ENCODE results near the gene LGALS9C. TPM values are rescaled to one million over a fixed set of nuclear protein-coding genes. Genes with fewer than 3 reads are reported as not detected.
"Not testable (repeated sequence)": the region's sequence is repeated elsewhere in the genome, so short reads cannot be mapped to it uniquely, and the experiment has no call there.

The LGALS9C gene
- total RNA-seq, 1 donor from 2014 or later, result not detected

DNA sequence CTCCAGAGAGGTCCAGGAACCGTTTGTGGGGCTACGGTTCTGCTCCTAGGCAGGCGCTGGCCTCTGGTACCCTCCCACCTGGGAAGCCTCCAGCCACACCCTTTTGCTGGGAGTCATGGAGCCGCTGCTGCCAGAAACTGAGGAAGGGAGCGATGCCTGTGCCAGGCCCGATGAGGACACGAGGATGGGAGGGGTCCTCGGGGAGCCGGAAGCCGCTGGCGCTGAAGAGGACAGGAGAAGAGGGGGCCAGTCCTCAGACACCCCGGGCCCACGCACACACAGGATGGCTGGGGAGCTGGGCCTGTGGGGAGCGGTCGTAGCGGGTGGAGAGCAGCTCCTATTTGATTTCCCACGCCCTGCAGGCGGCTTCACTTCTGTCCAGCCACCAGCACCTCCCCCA lies 24.2 kb downstream of the LGALS9C start:
- not testable (repeated sequence) for H3K27ac Mint-ChIP-seq (ENCODE audit: unreplicated experiment); H3K9me3 Mint-ChIP-seq (ENCODE audit: unreplicated experiment); H3K4me3 Mint-ChIP-seq (ENCODE audit: unreplicated experiment); H3K4me1 Mint-ChIP-seq (ENCODE audit: unreplicated experiment); DNase-seq (ENCODE audit: extremely low spot score, unreplicated experiment); H3K36me3 Mint-ChIP-seq (ENCODE audit: unreplicated experiment); H3K27me3 Mint-ChIP-seq (ENCODE audit: unreplicated experiment)

DNA sequence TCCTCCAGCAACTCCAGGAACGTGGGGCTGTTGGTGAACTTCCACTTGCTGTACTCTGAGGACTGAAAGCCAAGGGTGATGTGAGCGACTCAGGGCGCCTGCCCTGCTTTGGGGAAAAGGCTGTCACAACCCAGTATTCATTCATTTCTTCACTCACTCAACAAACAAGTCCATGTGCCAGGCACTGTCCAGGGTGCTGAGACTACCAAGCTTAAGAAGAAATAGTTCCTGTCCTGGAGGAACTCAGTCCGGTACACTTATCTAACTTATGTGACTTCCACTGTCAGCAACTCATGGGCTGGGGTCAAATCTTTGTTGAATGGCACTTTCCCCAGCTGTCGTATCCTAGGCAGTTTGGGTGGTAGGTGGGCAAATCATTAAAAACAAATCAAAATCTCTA lies 26.6 kb downstream of the LGALS9C start:
- H3K27ac Mint-ChIP-seq (ENCODE audit: unreplicated experiment); DNase-seq (ENCODE audit: extremely low spot score, unreplicated experiment); H3K36me3 Mint-ChIP-seq (ENCODE audit: unreplicated experiment); H3K9me3 Mint-ChIP-seq (ENCODE audit: unreplicated experiment); H3K4me3 Mint-ChIP-seq (ENCODE audit: unreplicated experiment); H3K27me3 Mint-ChIP-seq (ENCODE audit: unreplicated experiment); H3K4me1 Mint-ChIP-seq (ENCODE audit: unreplicated experiment): not testable (repeated sequence)

DNA sequence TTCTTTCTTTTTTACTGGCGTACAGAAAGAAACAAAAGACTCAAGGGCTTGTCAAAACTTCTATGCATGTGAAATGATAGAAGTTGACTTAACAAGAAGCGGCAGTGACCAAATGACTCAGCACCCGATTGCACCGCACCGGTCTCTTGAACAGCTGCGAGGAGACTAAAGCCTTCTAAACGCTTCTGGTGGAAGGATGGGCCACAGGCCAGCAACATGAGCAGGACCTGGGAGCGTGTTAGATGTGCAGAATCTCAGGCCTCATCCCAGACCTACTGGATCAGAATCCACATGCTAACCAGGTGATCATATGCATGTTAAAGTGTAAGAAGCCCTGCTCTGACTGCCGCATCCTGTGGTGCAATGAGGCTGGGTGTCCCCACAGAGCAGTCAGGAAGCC lies 31.1 kb downstream of the LGALS9C start:
- not testable (repeated sequence) for H3K27me3 Mint-ChIP-seq (ENCODE audit: unreplicated experiment); H3K36me3 Mint-ChIP-seq (ENCODE audit: unreplicated experiment); H3K9me3 Mint-ChIP-seq (ENCODE audit: unreplicated experiment); H3K4me3 Mint-ChIP-seq (ENCODE audit: unreplicated experiment); H3K4me1 Mint-ChIP-seq (ENCODE audit: unreplicated experiment); DNase-seq (ENCODE audit: extremely low spot score, unreplicated experiment); H3K27ac Mint-ChIP-seq (ENCODE audit: unreplicated experiment)

DNA sequence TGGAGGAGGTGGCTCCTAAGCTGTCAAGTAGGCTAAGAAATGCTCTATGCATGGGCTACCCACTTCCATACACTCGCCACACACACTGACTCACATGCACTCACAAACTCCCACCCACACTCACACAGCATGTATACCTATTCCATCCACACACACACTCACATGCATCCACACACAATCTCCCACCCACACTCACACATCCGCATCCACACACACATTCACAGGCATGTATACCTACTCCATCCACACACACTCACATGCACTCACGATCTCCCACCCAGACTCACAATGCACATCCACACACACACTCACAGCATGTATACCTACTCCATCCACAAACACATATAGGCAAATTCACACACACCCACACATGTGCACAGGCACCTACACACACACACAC lies 32.1 kb downstream of the LGALS9C start:
- not testable (repeated sequence) for H3K9me3 Mint-ChIP-seq (ENCODE audit: unreplicated experiment); H3K27me3 Mint-ChIP-seq (ENCODE audit: unreplicated experiment); DNase-seq (ENCODE audit: extremely low spot score, unreplicated experiment); H3K27ac Mint-ChIP-seq (ENCODE audit: unreplicated experiment); H3K36me3 Mint-ChIP-seq (ENCODE audit: unreplicated experiment); H3K4me3 Mint-ChIP-seq (ENCODE audit: unreplicated experiment); H3K4me1 Mint-ChIP-seq (ENCODE audit: unreplicated experiment)

DNA sequence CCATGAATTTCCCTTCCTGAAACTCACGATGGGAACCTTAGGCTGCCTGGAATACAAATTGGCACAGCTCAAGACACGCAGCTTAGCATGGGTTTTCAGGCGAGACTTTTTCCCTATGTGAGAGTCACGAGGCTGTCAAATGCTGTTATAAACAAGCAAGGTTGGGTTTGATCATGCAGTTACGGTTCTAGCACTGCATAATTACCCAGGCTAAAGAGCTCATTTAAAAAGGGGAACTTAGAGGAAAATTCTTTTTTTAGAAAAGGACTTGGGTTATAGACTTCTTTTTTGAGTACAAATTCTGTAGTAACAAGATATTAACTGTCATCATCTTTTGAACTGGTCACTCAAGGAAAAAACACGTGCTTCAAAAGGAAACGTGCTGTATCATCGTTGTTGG lies 44.5 kb downstream of the LGALS9C start:
- not testable (repeated sequence) for H3K4me1 Mint-ChIP-seq (ENCODE audit: unreplicated experiment); H3K4me3 Mint-ChIP-seq (ENCODE audit: unreplicated experiment); H3K27me3 Mint-ChIP-seq (ENCODE audit: unreplicated experiment); H3K27ac Mint-ChIP-seq (ENCODE audit: unreplicated experiment); H3K36me3 Mint-ChIP-seq (ENCODE audit: unreplicated experiment); DNase-seq (ENCODE audit: extremely low spot score, unreplicated experiment); H3K9me3 Mint-ChIP-seq (ENCODE audit: unreplicated experiment)

DNA sequence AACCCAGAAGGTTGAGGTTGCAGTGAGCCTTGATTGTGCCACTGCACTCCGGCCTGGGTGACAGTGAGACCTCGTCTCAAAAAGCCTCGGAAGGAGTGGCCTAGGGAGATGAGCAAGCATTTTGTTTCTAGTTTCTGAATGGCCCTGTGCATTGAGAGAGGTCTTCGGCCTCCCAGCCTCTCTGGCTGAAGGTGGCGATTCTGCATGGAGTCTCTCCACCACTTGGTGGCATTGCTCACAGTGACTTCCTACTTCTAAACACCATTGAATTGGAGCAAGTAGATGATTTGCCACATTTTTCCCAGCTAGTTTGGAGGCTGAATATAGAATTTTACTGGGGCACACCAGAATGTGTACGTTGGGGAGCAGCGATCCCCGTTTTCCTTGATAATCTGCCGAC lies 48.4 kb downstream of the LGALS9C start:
- not testable (repeated sequence) for H3K4me3 Mint-ChIP-seq (ENCODE audit: unreplicated experiment); H3K9me3 Mint-ChIP-seq (ENCODE audit: unreplicated experiment); H3K27me3 Mint-ChIP-seq (ENCODE audit: unreplicated experiment); H3K36me3 Mint-ChIP-seq (ENCODE audit: unreplicated experiment); H3K27ac Mint-ChIP-seq (ENCODE audit: unreplicated experiment); H3K4me1 Mint-ChIP-seq (ENCODE audit: unreplicated experiment); DNase-seq (ENCODE audit: extremely low spot score, unreplicated experiment)

DNA sequence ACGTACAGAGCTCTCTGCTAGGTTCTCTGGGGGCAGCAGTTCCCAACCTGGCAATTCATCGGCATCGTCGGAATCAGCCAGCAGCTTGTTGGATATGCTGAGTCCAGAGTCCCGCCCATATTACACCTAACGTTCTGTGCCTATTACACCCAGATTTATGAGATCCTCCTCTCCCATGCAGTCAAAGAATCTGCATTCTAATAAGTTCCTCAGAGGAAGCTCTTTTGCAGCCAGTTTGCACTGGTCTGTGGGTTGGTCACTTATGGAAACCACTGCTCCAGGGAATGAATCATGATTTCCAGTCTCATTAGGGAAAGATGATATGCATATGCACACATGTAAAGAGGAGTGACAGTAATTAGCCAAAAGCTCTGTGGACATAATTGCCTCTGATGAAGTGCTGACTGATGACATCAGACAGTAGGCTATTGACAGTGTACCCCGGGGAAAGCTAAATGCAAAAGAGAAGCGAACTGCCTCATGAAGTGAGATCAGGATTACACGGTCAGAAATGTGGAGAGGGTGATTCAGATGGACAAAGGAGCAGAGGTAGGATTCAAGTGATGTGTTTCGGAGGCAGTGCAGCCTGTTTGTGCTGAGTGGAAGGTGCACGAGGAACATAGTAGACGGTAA lies 49.7 kb downstream of the LGALS9C start:
- not testable (repeated sequence) for H3K36me3 Mint-ChIP-seq (ENCODE audit: unreplicated experiment); DNase-seq (ENCODE audit: extremely low spot score, unreplicated experiment); H3K27me3 Mint-ChIP-seq (ENCODE audit: unreplicated experiment); H3K4me1 Mint-ChIP-seq (ENCODE audit: unreplicated experiment); H3K4me3 Mint-ChIP-seq (ENCODE audit: unreplicated experiment); H3K9me3 Mint-ChIP-seq (ENCODE audit: unreplicated experiment); H3K27ac Mint-ChIP-seq (ENCODE audit: unreplicated experiment)

DNA sequence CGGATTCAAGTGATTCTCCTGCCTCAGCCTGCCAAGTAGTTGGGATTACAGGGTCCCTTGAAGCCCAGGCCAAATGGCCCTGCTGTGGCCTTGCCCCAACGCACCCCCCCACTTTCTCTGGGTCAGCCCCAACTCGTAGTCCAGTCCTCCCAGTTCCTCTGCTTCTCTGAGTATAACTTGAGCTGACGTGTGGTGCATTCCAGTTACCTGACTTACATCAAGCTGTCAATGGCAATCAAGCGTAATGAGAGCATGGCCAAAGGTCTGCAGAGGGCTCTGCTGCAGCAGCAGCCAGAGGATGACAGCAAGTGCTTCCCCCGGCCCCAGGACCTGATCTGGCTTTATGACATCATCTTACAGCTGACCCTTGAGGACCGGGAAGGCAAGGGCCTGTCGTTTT lies 50.8 kb downstream of the LGALS9C start:
- H3K4me3 Mint-ChIP-seq (ENCODE audit: unreplicated experiment); H3K36me3 Mint-ChIP-seq (ENCODE audit: unreplicated experiment); DNase-seq (ENCODE audit: extremely low spot score, unreplicated experiment); H3K9me3 Mint-ChIP-seq (ENCODE audit: unreplicated experiment); H3K4me1 Mint-ChIP-seq (ENCODE audit: unreplicated experiment); H3K27ac Mint-ChIP-seq (ENCODE audit: unreplicated experiment); H3K27me3 Mint-ChIP-seq (ENCODE audit: unreplicated experiment): not testable (repeated sequence)

DNA sequence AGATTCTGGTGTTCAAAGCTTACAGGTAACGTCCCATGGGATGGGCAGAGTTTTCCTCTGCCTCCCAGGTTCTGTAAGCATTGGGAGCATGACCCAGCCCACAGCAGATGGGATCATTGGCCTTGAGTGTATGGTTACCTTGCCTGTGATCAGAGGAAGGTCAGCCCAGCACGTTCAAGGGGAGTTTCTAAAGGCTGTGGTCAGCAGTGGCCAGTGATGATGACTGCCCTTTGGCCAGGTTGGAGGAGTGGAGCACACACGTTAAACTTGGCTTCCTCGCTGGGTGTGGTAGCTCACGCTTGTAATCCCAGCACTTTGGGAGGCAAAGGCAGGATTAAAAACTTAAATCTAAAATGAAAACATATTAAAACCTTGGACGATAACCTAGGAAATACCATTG lies 51.8 kb downstream of the LGALS9C start:
- not testable (repeated sequence) for H3K27ac Mint-ChIP-seq (ENCODE audit: unreplicated experiment); H3K9me3 Mint-ChIP-seq (ENCODE audit: unreplicated experiment); DNase-seq (ENCODE audit: extremely low spot score, unreplicated experiment); H3K4me3 Mint-ChIP-seq (ENCODE audit: unreplicated experiment); H3K4me1 Mint-ChIP-seq (ENCODE audit: unreplicated experiment); H3K36me3 Mint-ChIP-seq (ENCODE audit: unreplicated experiment)
- peaks cover 10% of the 10 kb centered on the region for H3K27me3 Mint-ChIP-seq (ENCODE audit: unreplicated experiment)

DNA sequence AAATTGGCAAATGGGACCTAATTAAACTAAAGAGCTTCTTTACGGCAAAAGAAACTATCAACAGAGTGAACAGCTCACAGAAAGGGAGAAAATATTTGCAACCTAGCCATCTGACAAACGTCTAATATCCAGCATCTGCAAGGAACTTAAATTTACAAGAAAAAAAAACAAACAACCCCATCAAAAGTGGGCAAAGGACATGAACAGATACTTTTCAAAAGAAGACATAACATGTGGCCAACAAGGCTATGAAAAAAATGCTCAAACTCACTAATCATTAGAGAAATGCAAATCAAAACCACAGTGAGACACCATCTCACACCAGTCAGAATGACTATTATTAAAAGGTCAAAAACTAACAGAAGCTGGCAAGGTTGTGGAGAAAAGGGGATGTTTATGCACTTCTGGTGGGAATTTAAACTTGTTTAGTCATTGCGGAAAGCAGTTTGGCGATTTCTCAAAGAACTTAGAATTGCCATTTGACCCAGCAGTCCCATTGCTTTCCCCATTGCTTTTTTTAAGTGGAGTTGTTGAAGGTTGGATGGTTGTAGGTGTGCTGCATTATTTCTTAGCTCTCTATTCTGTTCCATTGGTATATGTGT lies 52.4 kb downstream of the LGALS9C start:
- DNase-seq (ENCODE audit: extremely low spot score, unreplicated experiment); H3K27ac Mint-ChIP-seq (ENCODE audit: unreplicated experiment); H3K9me3 Mint-ChIP-seq (ENCODE audit: unreplicated experiment); H3K4me1 Mint-ChIP-seq (ENCODE audit: unreplicated experiment); H3K4me3 Mint-ChIP-seq (ENCODE audit: unreplicated experiment); H3K36me3 Mint-ChIP-seq (ENCODE audit: unreplicated experiment): not testable (repeated sequence)
- peaks cover 10% of the 10 kb centered on the region for H3K27me3 Mint-ChIP-seq (ENCODE audit: unreplicated experiment)

DNA sequence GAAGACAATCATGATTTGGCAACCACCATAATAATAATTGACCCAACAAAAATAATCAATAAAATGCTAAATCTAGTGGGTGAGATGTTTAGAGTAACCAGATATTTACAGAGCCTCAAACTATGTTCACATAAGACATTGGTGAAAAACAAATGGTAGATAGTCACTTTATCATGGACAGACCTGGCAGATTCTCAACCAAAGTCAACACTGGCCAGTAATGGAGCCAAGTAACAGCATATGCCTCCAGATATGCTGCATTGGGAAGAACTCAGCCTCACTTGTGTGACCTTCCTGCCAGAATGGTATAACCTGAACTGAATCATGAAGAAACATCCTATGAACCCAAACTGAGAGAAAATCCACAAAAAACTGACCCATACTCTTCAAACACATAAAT lies 53.8 kb downstream of the LGALS9C start:
- H3K27ac Mint-ChIP-seq (ENCODE audit: unreplicated experiment); H3K36me3 Mint-ChIP-seq (ENCODE audit: unreplicated experiment); DNase-seq (ENCODE audit: extremely low spot score, unreplicated experiment); H3K4me3 Mint-ChIP-seq (ENCODE audit: unreplicated experiment); H3K9me3 Mint-ChIP-seq (ENCODE audit: unreplicated experiment); H3K4me1 Mint-ChIP-seq (ENCODE audit: unreplicated experiment): not testable (repeated sequence)
- H3K27me3 Mint-ChIP-seq (ENCODE audit: unreplicated experiment), result peaks cover 10% of the 10 kb centered on the region

DNA sequence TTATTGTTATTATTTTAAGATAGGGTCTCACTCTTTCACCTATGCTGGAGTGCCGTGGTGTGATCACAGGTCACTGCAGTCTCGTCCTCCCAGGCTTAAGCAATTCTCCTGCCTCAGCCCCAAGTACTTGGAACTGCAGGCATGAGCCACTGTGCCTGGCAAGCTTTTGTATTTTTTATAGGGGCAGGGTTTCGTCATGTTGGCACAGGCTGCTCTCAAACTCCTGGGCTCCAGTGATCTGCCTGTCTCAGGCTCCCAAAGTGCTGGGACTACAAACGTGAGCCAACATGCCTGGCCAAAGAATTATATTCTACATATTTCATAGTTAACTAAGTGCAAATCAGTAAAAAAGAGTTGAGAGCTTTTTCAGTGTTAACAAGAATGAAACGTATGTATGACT lies 65.6 kb downstream of the LGALS9C start:
- not testable (repeated sequence) for DNase-seq (ENCODE audit: extremely low spot score, unreplicated experiment); H3K4me3 Mint-ChIP-seq (ENCODE audit: unreplicated experiment); H3K4me1 Mint-ChIP-seq (ENCODE audit: unreplicated experiment); H3K27me3 Mint-ChIP-seq (ENCODE audit: unreplicated experiment); H3K27ac Mint-ChIP-seq (ENCODE audit: unreplicated experiment); H3K36me3 Mint-ChIP-seq (ENCODE audit: unreplicated experiment); H3K9me3 Mint-ChIP-seq (ENCODE audit: unreplicated experiment)

DNA sequence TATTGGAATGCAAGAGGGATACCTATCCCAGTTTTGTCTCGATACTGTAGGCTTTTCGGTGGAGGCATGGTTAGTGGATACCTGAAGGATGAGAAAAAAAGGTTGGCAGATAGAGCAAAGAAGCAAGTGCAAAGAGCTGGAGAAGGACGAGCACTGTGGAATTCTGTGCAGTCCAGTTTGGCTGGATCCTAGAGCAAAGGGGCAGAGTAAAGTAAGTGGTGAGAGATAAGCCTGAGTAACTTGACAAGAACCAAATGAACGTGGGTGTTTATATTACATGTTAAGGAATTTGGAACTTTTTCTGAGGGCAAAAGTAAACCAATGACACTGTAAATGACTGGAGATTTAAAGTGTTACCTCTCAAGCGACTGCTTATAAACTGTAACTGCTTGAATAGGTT lies 66.3 kb downstream of the LGALS9C start:
- H3K4me3 Mint-ChIP-seq (ENCODE audit: unreplicated experiment); H3K4me1 Mint-ChIP-seq (ENCODE audit: unreplicated experiment); DNase-seq (ENCODE audit: extremely low spot score, unreplicated experiment); H3K9me3 Mint-ChIP-seq (ENCODE audit: unreplicated experiment); H3K27me3 Mint-ChIP-seq (ENCODE audit: unreplicated experiment); H3K36me3 Mint-ChIP-seq (ENCODE audit: unreplicated experiment); H3K27ac Mint-ChIP-seq (ENCODE audit: unreplicated experiment): not testable (repeated sequence)

Measured in osteocyte (in vitro differentiated cells).